ENCODE results near the gene BMPER. TPM values are rescaled to one million over a fixed set of nuclear protein-coding genes. Genes with fewer than 3 reads are reported as not detected.

BMPER gene
- total and polyA plus RNA-seq, 8 donors: 1.9 to 9.5 (median 4.6) TPM; not detected in 1

- Histone ChIP-seq H3K4me3 (no peak overlapping the region), H3K36me3 (no peaks in the 10 kb centered on the region), H3K27me3 (peaks cover 0 to 26% (median 23%) of the 10 kb centered on the region in 3 donors), H3K27ac (no peak overlapping the region), H3K4me1 (peaks cover 0 to 32% (median 23%) of the 10 kb centered on the region in 4 donors), H3K9me3 (no peaks in the 10 kb centered on the region)
- TF ChIP-seq POLR2A (IDR thresholded peaks at IDR 0.05) (no peak), EP300 (IDR thresholded peaks at IDR 0.05) (no peak), POLR2AphosphoS5 (IDR thresholded peaks at IDR 0.05) (no peak)
- TF ChIP-seq, protein P1, sequence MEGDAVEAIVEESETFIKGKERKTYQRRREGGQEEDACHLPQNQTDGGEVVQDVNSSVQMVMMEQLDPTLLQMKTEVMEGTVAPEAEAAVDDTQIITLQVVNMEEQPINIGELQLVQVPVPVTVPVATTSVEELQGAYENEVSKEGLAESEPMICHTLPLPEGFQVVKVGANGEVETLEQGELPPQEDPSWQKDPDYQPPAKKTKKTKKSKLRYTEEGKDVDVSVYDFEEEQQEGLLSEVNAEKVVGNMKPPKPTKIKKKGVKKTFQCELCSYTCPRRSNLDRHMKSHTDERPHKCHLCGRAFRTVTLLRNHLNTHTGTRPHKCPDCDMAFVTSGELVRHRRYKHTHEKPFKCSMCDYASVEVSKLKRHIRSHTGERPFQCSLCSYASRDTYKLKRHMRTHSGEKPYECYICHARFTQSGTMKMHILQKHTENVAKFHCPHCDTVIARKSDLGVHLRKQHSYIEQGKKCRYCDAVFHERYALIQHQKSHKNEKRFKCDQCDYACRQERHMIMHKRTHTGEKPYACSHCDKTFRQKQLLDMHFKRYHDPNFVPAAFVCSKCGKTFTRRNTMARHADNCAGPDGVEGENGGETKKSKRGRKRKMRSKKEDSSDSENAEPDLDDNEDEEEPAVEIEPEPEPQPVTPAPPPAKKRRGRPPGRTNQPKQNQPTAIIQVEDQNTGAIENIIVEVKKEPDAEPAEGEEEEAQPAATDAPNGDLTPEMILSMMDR (IDR thresholded peaks at IDR 0.05): no peak
- DNase-seq: no peak
- intact Hi-C loops (cut with DNase I; ENCODE audit: low total_unique reads): no loop called here
- 93 to 97% (median 96%) methylated on average over 4 of the region's 4 CpGs for WGBS, 5 donors
Observed at GRCh38 chr7:33901199-33901598, 4.1 kb upstream of the BMPER start.

DNA sequence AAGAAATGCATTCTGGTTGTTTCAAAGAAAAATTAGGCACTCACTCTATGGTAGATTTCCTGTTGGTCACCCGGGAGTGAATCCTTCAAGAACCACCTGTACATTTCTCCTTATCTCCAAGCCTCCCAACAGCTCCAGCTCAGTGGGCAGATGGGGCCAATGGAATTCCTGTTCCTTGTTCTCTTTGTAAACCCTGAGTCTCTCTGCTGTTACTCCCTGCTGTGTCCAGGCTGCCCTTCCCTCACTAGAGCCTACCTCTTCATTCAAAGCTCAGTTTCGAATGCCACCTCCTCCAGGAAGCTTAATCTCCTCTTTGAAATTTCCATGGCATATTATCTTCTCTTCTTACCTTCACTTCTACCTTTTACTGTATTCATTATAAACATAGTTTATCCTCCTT is 3.5 kb upstream of the BMPER start:
- 48 to 93% (median 65%) methylated on average over 2 of the region's 2 CpGs for WGBS, 5 donors
- no peak for DNase-seq
- intact Hi-C loops (cut with DNase I; ENCODE audit: low total_unique reads): no loop called here
- no peak overlapping the region for H3K4me3 ChIP-seq
- TF ChIP-seq, protein P1 (IDR thresholded peaks at IDR 0.05): no peak
- no peak for TF ChIP-seq POLR2A (IDR thresholded peaks at IDR 0.05)
- no peak for TF ChIP-seq POLR2AphosphoS5 (IDR thresholded peaks at IDR 0.05)
- H3K9me3 ChIP-seq: no peaks in the 10 kb centered on the region
- no peak overlapping the region for H3K27ac ChIP-seq
- peaks cover 0 to 32% (median 23%) of the 10 kb centered on the region in 4 donors for H3K4me1 ChIP-seq
- no peaks in the 10 kb centered on the region for H3K36me3 ChIP-seq
- H3K27me3 ChIP-seq: peaks cover 0 to 26% (median 25%) of the 10 kb centered on the region in 3 donors

- H3K4me3 ChIP-seq: no peak overlapping the region
- no peaks in the 10 kb centered on the region for H3K36me3 ChIP-seq
- peaks cover 0 to 32% (median 23%) of the 10 kb centered on the region in 4 donors for H3K4me1 ChIP-seq
- peaks cover 0 to 26% (median 25%) of the 10 kb centered on the region in 3 donors for H3K27me3 ChIP-seq
- 63 to 79% (median 73%) methylated on average over 4 of the region's 4 CpGs for WGBS, 5 donors
- intact Hi-C loops (cut with DNase I; ENCODE audit: low total_unique reads): no loop called here
- no peak for DNase-seq
- H3K27ac ChIP-seq: no peak overlapping the region
- H3K9me3 ChIP-seq: no peaks in the 10 kb centered on the region
- TF ChIP-seq POLR2AphosphoS5 (IDR thresholded peaks at IDR 0.05) (no peak), EP300 (IDR thresholded peaks at IDR 0.05) (no peak), POLR2A (IDR thresholded peaks at IDR 0.05) (no peak)
- TF ChIP-seq, protein P1 (IDR thresholded peaks at IDR 0.05): no peak
Observed at GRCh38 chr7:33902746-33903145, 2.6 kb upstream of the BMPER start.

DNA sequence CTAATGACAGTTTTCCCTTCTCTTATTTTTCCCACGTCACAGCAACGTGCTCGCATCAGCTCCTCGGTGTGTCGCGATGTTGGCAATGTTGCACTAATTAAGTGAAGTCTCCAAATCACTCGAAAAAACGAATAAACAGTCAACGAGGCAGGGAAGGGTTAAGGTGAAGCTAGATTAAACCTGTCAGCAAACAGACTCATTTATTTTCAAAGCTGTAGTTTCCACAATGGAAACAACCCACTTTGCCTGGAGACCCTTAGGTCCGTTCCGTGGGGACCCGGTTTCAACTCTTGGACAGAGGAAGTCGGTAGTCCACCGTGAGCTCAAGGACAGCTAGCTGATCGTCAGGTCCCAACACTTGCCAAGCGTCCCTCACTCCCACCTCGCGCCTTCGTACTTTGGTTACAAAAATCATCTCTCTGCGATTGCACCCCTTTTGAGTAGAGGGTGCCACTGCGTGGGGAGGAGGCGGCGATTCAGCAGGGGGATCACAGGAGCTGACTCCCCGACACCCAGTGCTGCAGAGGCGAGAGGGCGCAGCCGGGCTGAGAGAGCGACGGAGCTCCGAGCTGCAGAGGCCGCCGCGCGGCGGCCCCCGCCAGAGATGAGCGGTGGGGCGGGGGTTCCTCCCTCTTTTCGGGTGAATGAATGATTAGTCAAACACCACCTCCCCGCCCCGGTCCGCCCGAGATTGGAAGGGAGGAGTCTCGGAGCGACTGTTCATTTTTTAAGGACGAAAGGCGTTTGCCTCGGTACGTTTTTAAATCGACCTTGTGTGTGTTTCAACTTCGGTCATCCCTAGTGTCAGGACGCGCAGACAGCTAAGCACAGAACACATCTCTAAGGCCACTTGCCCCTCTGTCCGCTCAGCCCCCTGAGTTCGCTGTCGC is 1.3 kb upstream of the BMPER start:
- H3K27ac ChIP-seq: peak overlapping the region; percentile 77 to 89 (median 85)
- H3K9me3 ChIP-seq: no peaks in the 10 kb centered on the region
- no peaks in the 10 kb centered on the region for H3K36me3 ChIP-seq
- DNase-seq: peak in 1 of 2 donors; percentile 65
- peaks cover 0 to 26% (median 25%) of the 10 kb centered on the region in 3 donors for H3K27me3 ChIP-seq
- intact Hi-C loops (cut with DNase I; ENCODE audit: low total_unique reads): no loop called here
- WGBS, 5 donors: 2 to 4% (median 4%) methylated on average over 52 to 56 of the region's 56 CpGs
- TF ChIP-seq, protein P1 (IDR thresholded peaks at IDR 0.05): no peak
- TF ChIP-seq EP300 (IDR thresholded peaks at IDR 0.05) (no peak), POLR2A (IDR thresholded peaks at IDR 0.05) (no peak), POLR2AphosphoS5 (IDR thresholded peaks at IDR 0.05) (peak in 1 of 3 donors; percentile 25)
- peak overlapping the region; percentile 58 to 76 (median 68) for H3K4me3 ChIP-seq
- H3K4me1 ChIP-seq: peaks cover 0 to 35% (median 23%) of the 10 kb centered on the region in 4 donors

All from stomach (tissue), 9 donors.